Mesothelial cell of epicardium (in vitro differentiated cells): ENCODE measurements around the gene ATP8A1. TPM values are rescaled to one million over a fixed set of nuclear protein-coding genes. Genes with fewer than 3 reads are reported as not detected.

Experiments
- DNase-seq, 2 experiments: peaks; one replicate each; pipeline ENCODE4 v3.0.0; 2021; ENCODE audit warnings: low spot score in 2 of 2; ENCODE audit not compliant: unreplicated experiment in 2 of 2
- H3K27ac Mint-ChIP-seq: 2 replicates; pipeline ENCODE4 v1.8.0; 2021; ENCODE audit warnings: mixed read lengths
- H3K27me3 Mint-ChIP-seq: 2 replicates; pipeline ENCODE4 v1.8.0; 2021; ENCODE audit warnings: low read depth, mixed read lengths
- H3K36me3 Mint-ChIP-seq: 2 replicates; pipeline ENCODE4 v1.8.0; 2021; ENCODE audit warnings: mixed read lengths
- H3K4me1 Mint-ChIP-seq: 2 replicates; pipeline ENCODE4 v1.8.0; 2021; ENCODE audit warnings: mixed read lengths
- H3K4me3 Mint-ChIP-seq: 2 replicates; pipeline ENCODE4 v1.8.0; 2021; ENCODE audit warnings: mild to moderate bottlenecking, moderate library complexity, mixed read lengths
- H3K9me3 Mint-ChIP-seq: 2 replicates; pipeline ENCODE4 v1.8.0; 2021; ENCODE audit warnings: mixed read lengths
- total RNA-seq: library from RNA; stranded (reverse); gene quantifications from 3 replicates; pipeline ENCODE4 v1.2.1, GENCODE V29; 2021
- TF ChIP-seq, protein P1 (sequence below): fragments of 200-600 bp; sonication (generic); IDR thresholded peaks from one replicate; pipeline ENCODE4 v1.5.0; 2021; ENCODE audit warnings: antibody characterized with exemption; ENCODE audit not compliant: unreplicated experiment

ATP8A1 gene
- total RNA-seq, 1 donor from 2014 or later = 15.7 TPM

GRCh38 chr4:42596918-42597317 lies 60.0 kb downstream of the ATP8A1 start:
- H3K27ac Mint-ChIP-seq = no peak overlapping the region
- TF ChIP-seq, protein P1, sequence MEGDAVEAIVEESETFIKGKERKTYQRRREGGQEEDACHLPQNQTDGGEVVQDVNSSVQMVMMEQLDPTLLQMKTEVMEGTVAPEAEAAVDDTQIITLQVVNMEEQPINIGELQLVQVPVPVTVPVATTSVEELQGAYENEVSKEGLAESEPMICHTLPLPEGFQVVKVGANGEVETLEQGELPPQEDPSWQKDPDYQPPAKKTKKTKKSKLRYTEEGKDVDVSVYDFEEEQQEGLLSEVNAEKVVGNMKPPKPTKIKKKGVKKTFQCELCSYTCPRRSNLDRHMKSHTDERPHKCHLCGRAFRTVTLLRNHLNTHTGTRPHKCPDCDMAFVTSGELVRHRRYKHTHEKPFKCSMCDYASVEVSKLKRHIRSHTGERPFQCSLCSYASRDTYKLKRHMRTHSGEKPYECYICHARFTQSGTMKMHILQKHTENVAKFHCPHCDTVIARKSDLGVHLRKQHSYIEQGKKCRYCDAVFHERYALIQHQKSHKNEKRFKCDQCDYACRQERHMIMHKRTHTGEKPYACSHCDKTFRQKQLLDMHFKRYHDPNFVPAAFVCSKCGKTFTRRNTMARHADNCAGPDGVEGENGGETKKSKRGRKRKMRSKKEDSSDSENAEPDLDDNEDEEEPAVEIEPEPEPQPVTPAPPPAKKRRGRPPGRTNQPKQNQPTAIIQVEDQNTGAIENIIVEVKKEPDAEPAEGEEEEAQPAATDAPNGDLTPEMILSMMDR = no peak
- no peak overlapping the region for H3K4me3 Mint-ChIP-seq
- no peak for DNase-seq
- H3K4me1 Mint-ChIP-seq = no peaks in the 10 kb centered on the region
- H3K9me3 Mint-ChIP-seq = no peaks in the 10 kb centered on the region
- H3K36me3 Mint-ChIP-seq = no peaks in the 10 kb centered on the region
- peaks cover 2% of the 10 kb centered on the region for H3K27me3 Mint-ChIP-seq

GRCh38 chr4:42594888-42595287 lies 62.0 kb downstream of the ATP8A1 start:
- H3K9me3 Mint-ChIP-seq = no peaks in the 10 kb centered on the region
- TF ChIP-seq, protein P1 = no peak
- peaks cover 2% of the 10 kb centered on the region for H3K27me3 Mint-ChIP-seq
- no peak overlapping the region for H3K4me3 Mint-ChIP-seq
- DNase-seq = no peak
- no peaks in the 10 kb centered on the region for H3K36me3 Mint-ChIP-seq
- no peak overlapping the region for H3K27ac Mint-ChIP-seq
- no peaks in the 10 kb centered on the region for H3K4me1 Mint-ChIP-seq

- H3K27me3 Mint-ChIP-seq = peaks cover 2% of the 10 kb centered on the region
- no peak overlapping the region for H3K27ac Mint-ChIP-seq
- TF ChIP-seq, protein P1 = no peak
- no peak for DNase-seq
- H3K9me3 Mint-ChIP-seq = no peaks in the 10 kb centered on the region
- peaks cover 2% of the 10 kb centered on the region for H3K4me1 Mint-ChIP-seq
- H3K4me3 Mint-ChIP-seq = no peak overlapping the region
- H3K36me3 Mint-ChIP-seq = no peaks in the 10 kb centered on the region
Observed at GRCh38 chr4:42588909-42589308, 68.0 kb downstream of the ATP8A1 start.

GRCh38 chr4:42586775-42587174 lies 70.1 kb downstream of the ATP8A1 start:
- TF ChIP-seq, protein P1 = no peak
- DNase-seq = no peak
- Mint-ChIP-seq H3K9me3 (no peaks in the 10 kb centered on the region), H3K27ac (no peak overlapping the region), H3K36me3 (no peaks in the 10 kb centered on the region), H3K27me3 (no peaks in the 10 kb centered on the region), H3K4me1 (peaks cover 2% of the 10 kb centered on the region), H3K4me3 (no peak overlapping the region)

DNA sequence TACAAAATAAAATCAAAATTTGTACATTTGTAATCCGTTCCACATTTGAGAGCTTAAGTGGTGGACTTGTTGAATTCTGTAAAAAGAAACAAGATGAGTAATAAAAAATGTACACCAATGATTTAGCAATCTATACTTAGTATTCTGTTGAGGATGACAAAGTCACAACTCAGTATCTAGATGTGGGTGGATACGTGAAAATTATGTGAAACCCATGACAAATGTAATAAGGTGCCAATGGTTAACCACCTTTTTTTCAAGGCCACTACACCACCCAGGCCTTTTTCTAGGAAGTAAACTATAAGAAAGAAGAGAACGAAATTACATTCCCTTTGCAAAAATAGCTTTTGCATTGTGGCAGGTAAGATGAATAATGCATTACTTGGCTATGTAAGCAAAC lies 77.0 kb downstream of the ATP8A1 start:
- no peak overlapping the region for H3K4me3 Mint-ChIP-seq
- H3K36me3 Mint-ChIP-seq = peaks cover 2% of the 10 kb centered on the region
- no peaks in the 10 kb centered on the region for H3K9me3 Mint-ChIP-seq
- no peaks in the 10 kb centered on the region for H3K4me1 Mint-ChIP-seq
- H3K27me3 Mint-ChIP-seq = no peaks in the 10 kb centered on the region
- H3K27ac Mint-ChIP-seq = no peak overlapping the region
- TF ChIP-seq, protein P1 = no peak
- DNase-seq = no peak

- Mint-ChIP-seq H3K36me3 (peaks cover 2% of the 10 kb centered on the region), H3K9me3 (no peaks in the 10 kb centered on the region), H3K27me3 (no peaks in the 10 kb centered on the region), H3K4me3 (no peak overlapping the region), H3K4me1 (no peaks in the 10 kb centered on the region), H3K27ac (no peak overlapping the region)
- DNase-seq = no peak
- TF ChIP-seq, protein P1 = no peak
Observed at GRCh38 chr4:42578187-42578586, 78.7 kb downstream of the ATP8A1 start.
